Effector memory CD8-positive, alpha-beta T cell (primary cell): ENCODE results near the gene CCT4.
"Not testable (repeated sequence)": the region's sequence is repeated elsewhere in the genome, so short reads cannot be mapped to it uniquely, and the experiment has no call there.

Experiments
- ATAC-seq: fragments of 150-1000 bp; cut with Tn5 transposase; replicated peaks from 2 replicates; pipeline ENCODE4 v1.10.0; 2021; ENCODE audit warnings: mild to moderate bottlenecking, moderate library complexity
- DNase-seq, 3 experiments: peaks; one replicate each; pipeline ENCODE4 v3.0.0; 2021
- H3K27ac Mint-ChIP-seq, 2 donors: one replicate each; pipeline ENCODE4 v1.8.0; 2022; ENCODE audit warnings: mild to moderate bottlenecking in 2 of 2, mixed read lengths in 2 of 2, moderate library complexity in 2 of 2
- H3K27me3 Mint-ChIP-seq, 2 donors: one replicate each; pipeline ENCODE4 v1.8.0; 2022; ENCODE audit warnings: mixed read lengths in 2 of 2
- H3K36me3 Mint-ChIP-seq: one replicate; pipeline ENCODE4 v1.8.0; 2022; ENCODE audit warnings: mild to moderate bottlenecking, moderate library complexity, mixed read lengths; ENCODE audit not compliant: insufficient read depth
- H3K4me1 Mint-ChIP-seq, 2 donors: one replicate each; pipeline ENCODE4 v1.8.0; 2022; ENCODE audit warnings: low read depth in 2 of 2, mixed read lengths in 2 of 2
- H3K4me3 Mint-ChIP-seq, 2 donors: one replicate each; pipeline ENCODE4 v1.8.0; 2022; ENCODE audit warnings: mild to moderate bottlenecking in 2 of 2, mixed read lengths in 2 of 2, moderate library complexity in 2 of 2
- H3K9me3 Mint-ChIP-seq, 2 donors: one replicate each; pipeline ENCODE4 v1.8.0; 2022; ENCODE audit warnings: mixed read lengths in 2 of 2

CCT4 gene

DNA sequence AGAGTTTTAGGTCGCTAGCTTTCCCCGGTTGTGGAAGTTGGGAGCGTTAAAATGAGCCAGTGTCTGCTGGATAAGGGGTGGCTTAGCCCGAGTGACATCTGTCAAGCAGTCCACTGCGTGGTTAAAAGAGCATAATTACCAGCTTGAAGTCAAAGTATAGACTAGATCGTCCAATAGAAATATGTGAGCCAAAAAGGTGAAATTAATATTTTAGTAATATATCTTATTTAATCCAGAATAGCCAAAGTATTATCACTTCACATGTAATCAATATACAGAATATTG, 17.7 kb upstream of the CCT4 start:
- DNase-seq, result no peak
- Mint-ChIP-seq H3K27ac (peak overlapping the region; percentile 96 to 97), H3K36me3 (peaks cover 10% of the 10 kb centered on the region), H3K4me3 (peak overlapping the region; percentile 97 to 99), H3K9me3 (no peaks in the 10 kb centered on the region), H3K4me1 (peaks cover 9 to 18% of the 10 kb centered on the region in 2 donors), H3K27me3 (no peaks in the 10 kb centered on the region)
- no peak for ATAC-seq

DNA sequence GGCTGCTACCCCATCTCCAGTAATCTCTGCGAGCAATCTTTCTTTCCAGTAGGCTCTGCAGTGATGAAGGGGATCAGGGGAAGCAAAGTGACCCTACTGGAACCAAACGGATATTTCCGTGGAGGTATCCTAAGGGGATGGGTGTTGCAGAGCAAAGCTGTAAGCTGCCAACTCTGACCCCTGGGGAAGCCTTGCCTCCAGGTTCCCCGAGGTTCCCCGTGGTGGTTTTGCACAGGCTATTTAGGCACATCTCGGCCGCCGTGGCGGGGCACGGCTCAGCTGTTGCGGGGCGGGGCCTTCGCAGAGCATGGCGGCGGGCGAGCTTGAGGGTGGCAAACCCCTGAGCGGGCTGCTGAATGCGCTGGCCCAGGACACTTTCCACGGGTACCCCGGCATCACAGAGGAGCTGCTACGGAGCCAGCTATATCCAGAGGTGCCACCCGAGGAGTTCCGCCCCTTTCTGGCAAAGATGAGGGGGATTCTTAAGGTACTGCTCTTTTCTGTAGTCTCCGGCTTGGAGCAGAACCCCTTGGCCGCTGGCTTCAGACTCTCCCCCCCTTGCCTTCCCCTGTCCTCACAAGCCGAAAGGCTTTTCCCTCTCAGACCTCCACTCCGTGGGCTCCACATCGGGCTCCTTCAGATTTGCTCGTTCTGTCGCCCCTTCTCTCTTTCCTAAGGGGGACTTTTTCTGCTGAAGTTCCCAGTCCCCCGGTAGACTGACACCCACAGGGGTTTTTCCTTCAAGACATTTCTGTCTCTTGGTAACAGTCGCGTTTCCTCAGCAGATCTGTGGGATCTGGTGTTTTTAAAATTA, 17.1 kb upstream of the CCT4 start, which contains the start of gene COMMD1:
COMMD1 (plus strand) TSS at position 303 of the 814 bp plus-strand sequence; CDS start at position 308, 5 bp downstream.
- peak within 1 kb of the TSS; percentile 97 to 99 for H3K4me3 Mint-ChIP-seq
- ATAC-seq, result peak; percentile 99

DNA sequence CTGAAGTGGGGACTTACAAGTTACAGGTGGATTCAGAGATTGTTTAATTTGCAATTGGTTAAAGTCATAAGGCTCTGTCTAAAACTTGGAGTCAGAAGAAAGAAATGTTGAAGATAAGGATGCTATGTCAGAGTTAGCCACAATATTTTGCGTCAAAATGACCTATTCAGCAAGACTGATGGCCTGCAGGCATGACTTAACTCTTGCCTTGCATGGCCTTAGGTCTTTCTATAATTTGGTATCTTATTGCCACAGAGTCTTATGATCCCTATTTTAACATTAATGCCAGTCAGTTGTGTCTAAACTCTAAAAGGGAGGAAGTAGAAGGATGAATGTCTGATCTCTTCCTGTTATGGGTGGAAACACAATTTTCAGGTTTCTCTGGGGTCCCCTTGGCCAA, 11.8 kb upstream of the CCT4 start:
- H3K27me3 Mint-ChIP-seq, result no peaks in the 10 kb centered on the region
- ATAC-seq (no peak), DNase-seq (no peak)
- H3K27ac Mint-ChIP-seq, result no peak overlapping the region
- no peaks in the 10 kb centered on the region for H3K9me3 Mint-ChIP-seq
- H3K4me3 Mint-ChIP-seq, result no peak overlapping the region
- H3K4me1 Mint-ChIP-seq, result peaks cover 0 to 4% of the 10 kb centered on the region in 2 donors
- no peaks in the 10 kb centered on the region for H3K36me3 Mint-ChIP-seq

More for the DNA sequence above, 17.1 kb upstream of the CCT4 start, which contains the start of gene COMMD1:
- Mint-ChIP-seq H3K9me3 (no peaks in the 10 kb centered on the region), H3K27ac (peak within 1 kb of the TSS; percentile 96 to 97), H3K36me3 (peaks cover 10% of the 10 kb centered on the region), H3K27me3 (no peaks in the 10 kb centered on the region), H3K4me1 (peaks cover 9 to 18% of the 10 kb centered on the region in 2 donors)
- peak; percentile 74 to 75 (median 75) for DNase-seq

DNA sequence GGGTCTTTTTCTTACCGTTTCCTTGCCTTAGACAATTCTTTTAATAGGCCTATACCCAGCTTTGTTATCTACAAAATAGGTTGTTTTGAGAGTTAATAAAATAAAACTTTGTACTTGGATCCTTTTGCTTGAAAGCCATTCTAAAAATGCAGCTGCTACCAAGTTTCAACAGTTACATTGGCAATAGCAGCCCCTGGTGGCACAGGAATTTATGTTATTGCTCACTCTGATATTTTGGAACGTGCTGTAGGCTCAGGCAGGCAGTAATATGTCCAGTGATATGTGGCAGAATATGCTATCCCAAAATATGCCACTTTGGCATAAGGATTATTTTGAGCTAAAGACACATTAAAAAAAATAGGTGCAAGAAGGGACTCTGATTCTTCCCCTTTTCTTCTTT, 10.4 kb upstream of the CCT4 start:
- H3K9me3 Mint-ChIP-seq, result no peaks in the 10 kb centered on the region
- H3K27me3 Mint-ChIP-seq, result no peaks in the 10 kb centered on the region
- H3K36me3 Mint-ChIP-seq, result no peaks in the 10 kb centered on the region
- no peak for ATAC-seq
- no peak overlapping the region for H3K4me3 Mint-ChIP-seq
- no peak for DNase-seq
- H3K4me1 Mint-ChIP-seq, result no peaks in the 10 kb centered on the region
- no peak overlapping the region for H3K27ac Mint-ChIP-seq

DNA sequence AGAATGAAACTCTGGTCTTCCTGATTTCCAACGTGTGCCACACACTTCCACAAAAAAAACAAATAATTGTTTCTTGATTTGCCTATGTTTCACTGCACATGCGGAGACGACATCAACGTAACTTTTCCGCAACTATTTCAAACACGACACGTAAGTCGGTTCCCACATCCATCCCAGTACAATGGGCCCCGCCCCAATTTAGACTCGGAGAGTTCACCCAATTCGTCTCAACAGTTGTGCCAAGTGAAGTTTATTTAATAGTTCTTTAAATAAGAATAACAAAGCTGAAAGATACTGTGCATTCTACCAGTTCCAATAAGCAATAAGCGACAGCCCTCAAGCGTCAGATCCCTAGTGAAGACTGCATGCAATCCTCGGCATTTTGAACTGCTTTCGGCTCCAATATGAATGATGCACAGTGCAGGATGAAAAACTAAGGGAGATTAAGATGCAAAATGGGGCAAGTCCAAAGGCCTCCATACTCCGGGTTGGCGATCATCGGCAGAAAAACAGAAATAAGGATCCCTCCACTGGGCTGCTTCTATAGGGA, 664 bp downstream of the CCT4 start:
- H3K4me3 Mint-ChIP-seq, result peak overlapping the region; percentile 96 to 98
- H3K36me3 Mint-ChIP-seq, result peaks cover 66% of the 10 kb centered on the region
- ATAC-seq, result peak; percentile 16
- no peaks in the 10 kb centered on the region for H3K9me3 Mint-ChIP-seq
- H3K4me1 Mint-ChIP-seq, result peaks cover 22 to 27% of the 10 kb centered on the region in 2 donors
- H3K27me3 Mint-ChIP-seq, result no peaks in the 10 kb centered on the region
- DNase-seq, result no peak
- H3K27ac Mint-ChIP-seq, result peak overlapping the region; percentile 99

DNA sequence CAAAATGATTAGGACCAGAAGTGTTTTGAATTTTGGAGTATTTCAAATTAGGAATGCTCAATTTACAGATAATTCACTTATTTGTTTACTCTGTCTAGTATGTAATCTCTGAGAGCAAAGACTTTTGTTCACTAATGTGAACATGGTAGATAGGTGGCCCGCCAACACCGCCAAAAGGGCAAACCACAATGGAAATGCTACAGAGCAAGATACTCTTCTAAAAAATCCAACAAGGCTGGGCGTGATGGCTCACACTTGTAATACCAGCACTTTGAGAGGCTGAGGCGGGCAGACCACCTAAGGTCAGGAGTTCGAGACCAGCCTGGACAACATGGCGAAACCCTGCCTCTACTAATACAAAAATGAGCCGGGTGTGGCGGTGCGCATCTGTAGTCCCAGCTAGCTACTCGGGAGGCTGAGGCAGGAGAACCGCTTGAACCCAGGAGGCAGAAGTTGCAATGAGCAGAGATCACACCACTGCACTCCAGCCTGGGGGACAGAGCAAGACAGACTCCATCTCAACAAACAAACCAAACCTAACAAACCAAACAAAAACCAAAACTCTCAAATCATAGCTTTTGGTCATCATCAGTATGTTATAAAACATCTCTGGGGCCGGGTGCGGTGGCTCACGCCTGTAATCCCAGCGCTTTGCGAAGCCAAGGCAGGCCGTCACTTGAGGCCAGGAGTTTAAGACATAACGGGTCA, 2.4 kb downstream of the CCT4 start:
- H3K36me3 Mint-ChIP-seq, result peaks cover 83% of the 10 kb centered on the region
- H3K27ac Mint-ChIP-seq, result peak overlapping the region; percentile 99
- H3K27me3 Mint-ChIP-seq, result no peaks in the 10 kb centered on the region
- H3K4me3 Mint-ChIP-seq, result peak overlapping the region; percentile 96 to 98
- ATAC-seq, result no peak
- DNase-seq, result no peak
- peaks cover 22 to 27% of the 10 kb centered on the region in 2 donors for H3K4me1 Mint-ChIP-seq
- no peaks in the 10 kb centered on the region for H3K9me3 Mint-ChIP-seq

DNA sequence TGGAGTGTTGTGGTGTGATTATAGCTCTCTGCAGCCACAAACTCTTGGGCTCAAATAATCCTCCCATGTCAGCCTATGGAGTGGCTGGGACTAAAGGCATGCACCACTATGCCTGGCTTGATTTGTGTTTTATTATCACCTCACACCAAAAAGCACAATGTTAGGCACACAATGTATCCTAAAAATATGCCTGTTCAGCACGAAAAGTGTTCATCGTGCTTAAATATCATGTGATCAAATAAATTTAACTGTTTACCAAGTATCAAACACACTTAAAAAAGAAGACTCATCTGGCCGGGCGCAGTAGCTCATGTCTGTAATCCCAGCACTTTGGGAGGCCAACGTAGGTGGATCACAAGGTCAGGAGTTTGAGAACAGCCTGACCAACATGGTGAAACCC, 5.6 kb downstream of the CCT4 start:
- H3K9me3 Mint-ChIP-seq, result no peaks in the 10 kb centered on the region
- ATAC-seq (no peak), DNase-seq (no peak)
- H3K27ac Mint-ChIP-seq, result no peak overlapping the region
- H3K4me3 Mint-ChIP-seq, result no peak overlapping the region
- H3K36me3 Mint-ChIP-seq, result peaks cover 96% of the 10 kb centered on the region
- peaks cover 17 to 24% of the 10 kb centered on the region in 2 donors for H3K4me1 Mint-ChIP-seq
- no peaks in the 10 kb centered on the region for H3K27me3 Mint-ChIP-seq

DNA sequence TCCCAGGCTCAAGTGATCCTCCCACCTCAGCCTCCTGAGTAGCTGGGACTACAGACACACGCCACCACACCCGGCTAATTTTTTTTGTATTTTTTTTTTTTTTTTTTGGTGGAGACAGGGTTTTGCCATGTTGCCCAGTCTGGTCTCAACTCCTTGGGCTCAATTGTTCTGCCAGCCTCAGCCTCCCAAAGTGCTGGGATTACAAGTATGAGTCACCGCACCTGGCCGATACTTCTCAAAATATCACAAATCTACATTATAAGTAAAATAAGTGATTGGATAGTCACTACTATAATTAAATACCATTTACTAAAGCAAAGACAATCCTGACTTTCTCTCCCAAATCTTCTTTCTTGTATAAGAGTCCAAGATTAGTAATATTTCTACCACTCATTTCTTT, 9.1 kb downstream of the CCT4 start:
- not testable (repeated sequence) for H3K27me3 Mint-ChIP-seq, ATAC-seq, H3K27ac Mint-ChIP-seq, H3K4me1 Mint-ChIP-seq, DNase-seq, H3K4me3 Mint-ChIP-seq, H3K9me3 Mint-ChIP-seq
- H3K36me3 Mint-ChIP-seq, result peaks cover 99% of the 10 kb centered on the region

DNA sequence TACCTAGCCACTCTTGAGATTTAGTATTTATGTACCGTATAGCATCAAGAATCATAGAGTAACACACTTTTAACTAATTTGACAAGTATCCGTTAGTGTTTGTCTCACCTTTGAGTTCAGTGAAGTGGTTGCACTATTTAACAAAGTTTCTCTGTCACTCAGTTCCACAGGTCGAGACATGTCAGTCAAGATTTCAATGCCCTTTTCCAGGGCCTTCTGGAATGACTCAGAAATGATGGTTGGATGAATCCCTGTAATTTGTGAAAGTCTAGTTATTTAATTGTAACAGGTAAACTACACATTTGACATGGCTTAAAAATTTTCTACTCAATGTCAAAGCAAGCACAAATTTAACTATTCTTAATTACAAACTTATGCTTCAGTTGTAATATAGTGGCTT, 9.7 kb downstream of the CCT4 start:
- no peak overlapping the region for H3K4me3 Mint-ChIP-seq
- H3K36me3 Mint-ChIP-seq, result peaks cover 99% of the 10 kb centered on the region
- ATAC-seq, result no peak
- no peaks in the 10 kb centered on the region for H3K9me3 Mint-ChIP-seq
- no peaks in the 10 kb centered on the region for H3K27me3 Mint-ChIP-seq
- no peak overlapping the region for H3K27ac Mint-ChIP-seq
- H3K4me1 Mint-ChIP-seq, result peaks cover 0 to 4% of the 10 kb centered on the region in 2 donors
- no peak for DNase-seq

DNA sequence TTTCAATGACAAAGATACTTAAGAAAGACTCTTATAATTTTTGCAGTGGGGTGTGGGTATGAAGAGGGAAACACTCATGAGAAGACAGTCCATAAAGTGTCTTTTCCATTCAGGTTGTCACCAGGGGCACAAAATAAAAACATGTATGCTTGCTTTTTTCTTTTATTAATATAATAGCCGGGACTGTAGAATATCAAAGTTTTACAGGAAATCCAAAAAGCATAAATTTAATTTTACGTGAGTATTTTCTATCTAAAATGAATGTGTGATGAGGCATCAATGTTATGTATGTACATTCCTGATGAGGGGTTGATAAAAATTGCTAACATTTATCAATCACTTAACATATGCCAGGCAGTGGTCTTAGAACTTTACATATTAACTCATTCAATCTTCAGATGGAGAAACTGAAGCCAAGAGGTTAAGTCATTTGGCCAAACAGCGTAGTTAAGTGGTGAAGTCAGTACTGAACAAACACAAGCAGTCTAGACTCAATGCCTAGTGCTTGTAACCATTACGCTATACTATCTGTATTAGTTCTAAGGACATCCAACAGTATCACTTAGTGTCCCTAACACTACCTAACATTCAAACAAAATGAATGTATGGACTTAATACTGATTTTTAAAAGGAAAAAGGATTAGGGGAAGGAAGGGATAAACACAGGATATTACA, 10.7 kb downstream of the CCT4 start:
- Mint-ChIP-seq H3K36me3 (peaks cover 99% of the 10 kb centered on the region), H3K27me3 (no peaks in the 10 kb centered on the region)

DNA sequence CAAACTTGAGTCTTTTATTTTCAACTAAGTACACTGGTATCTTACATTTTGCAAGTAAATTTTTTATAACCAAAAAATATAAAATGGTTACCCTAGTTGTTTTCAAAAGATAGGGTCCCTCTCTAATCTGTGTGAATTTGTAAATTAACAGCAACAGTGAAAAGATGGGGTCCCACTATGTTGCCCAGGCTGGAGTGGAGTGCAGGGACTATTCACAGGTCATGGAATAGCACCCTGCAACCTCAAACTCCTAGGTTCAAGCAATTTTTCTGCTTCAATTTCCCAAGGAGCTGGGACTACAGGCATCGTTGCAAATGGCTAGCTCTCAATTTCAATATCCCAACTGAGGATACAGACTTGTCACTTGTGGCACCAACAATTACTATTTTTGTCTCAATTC, 12.1 kb downstream of the CCT4 start:
- Mint-ChIP-seq H3K27ac (no peak overlapping the region), H3K9me3 (no peaks in the 10 kb centered on the region), H3K4me3 (no peak overlapping the region), H3K36me3 (peaks cover 97% of the 10 kb centered on the region), H3K27me3 (no peaks in the 10 kb centered on the region), H3K4me1 (peaks cover under 1 to 4% of the 10 kb centered on the region in 2 donors)
- ATAC-seq, result no peak
- DNase-seq, result no peak

More for the DNA sequence above, 10.7 kb downstream of the CCT4 start:
- Mint-ChIP-seq H3K4me3 (no peak overlapping the region), H3K27ac (no peak overlapping the region), H3K9me3 (no peaks in the 10 kb centered on the region), H3K4me1 (peaks cover 0 to 4% of the 10 kb centered on the region in 2 donors)
- DNase-seq (no peak), ATAC-seq (no peak)

DNA sequence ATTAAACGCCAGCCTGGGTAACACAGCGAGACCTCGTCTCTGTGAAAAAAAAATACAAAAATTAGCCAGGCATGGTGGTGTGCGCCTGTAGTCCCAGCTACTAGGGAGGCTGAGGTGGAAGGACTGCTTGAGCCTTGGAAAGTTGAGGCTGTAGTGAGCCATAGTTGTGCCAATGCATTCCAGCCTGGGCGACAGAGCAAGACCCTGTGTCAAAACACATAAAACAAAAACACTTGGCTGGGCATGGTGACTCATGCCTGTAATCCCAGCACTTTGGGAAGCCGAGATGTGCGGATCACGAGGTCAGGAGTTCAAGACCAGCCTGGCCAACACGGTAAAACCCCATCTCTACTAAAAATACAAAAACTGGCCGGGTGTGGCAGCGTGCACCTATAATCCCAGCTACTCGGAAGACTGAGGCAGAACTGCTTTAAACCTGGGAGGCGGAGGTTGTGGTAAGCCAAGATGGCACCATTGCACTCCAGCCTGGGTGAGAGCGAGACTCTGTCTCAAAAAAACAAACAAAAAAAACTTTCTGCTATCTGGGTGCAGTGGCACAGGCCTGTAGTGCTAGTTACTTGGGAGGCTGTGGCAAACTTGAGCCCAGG, 21.9 kb downstream of the CCT4 start:
- not testable (repeated sequence) for H3K9me3 Mint-ChIP-seq, ATAC-seq, H3K4me3 Mint-ChIP-seq, DNase-seq, H3K4me1 Mint-ChIP-seq, H3K27me3 Mint-ChIP-seq
- H3K27ac Mint-ChIP-seq, result peak overlapping the region in 1 of 2 donors; percentile 49
- peaks cover 68% of the 10 kb centered on the region for H3K36me3 Mint-ChIP-seq

DNA sequence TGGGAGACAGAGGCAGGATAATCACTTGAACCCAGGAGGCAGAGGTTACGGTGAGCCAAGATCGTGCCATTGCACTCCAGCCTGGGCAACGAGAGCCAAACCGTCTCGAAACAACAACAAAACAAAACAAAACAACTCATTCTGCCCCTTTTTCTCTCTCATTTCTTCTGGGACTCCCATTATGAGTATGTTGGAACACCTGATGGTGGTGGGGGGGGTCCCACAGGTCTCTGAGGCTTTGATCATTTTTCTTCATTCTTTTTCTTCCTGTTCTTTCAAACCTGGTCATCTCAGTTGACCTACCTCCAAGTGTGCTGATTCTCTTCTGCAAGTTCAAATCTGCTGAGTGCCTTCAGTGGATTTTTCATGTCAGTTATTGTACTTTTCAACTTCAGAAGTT, 26.4 kb downstream of the CCT4 start:
- ATAC-seq (no peak), DNase-seq (no peak)
- Mint-ChIP-seq H3K27me3 (no peaks in the 10 kb centered on the region), H3K9me3 (peaks cover 0 to 2% of the 10 kb centered on the region in 2 donors), H3K4me3 (no peak overlapping the region), H3K36me3 (peaks cover 23% of the 10 kb centered on the region), H3K4me1 (no peaks in the 10 kb centered on the region), H3K27ac (no peak overlapping the region)
